Fibroblast of the aortic adventitia (primary cell): ENCODE results near the gene ZNRF3. TPM values are rescaled to one million over a fixed set of nuclear protein-coding genes. Genes with fewer than 3 reads are reported as not detected.

Source experiments
- DNase-seq: peaks from one replicate; pipeline ENCODE4 v3.0.0-alpha.2; 2010; ENCODE audit warnings: low read depth
- H3K4me3 ChIP-seq: 2 replicates; pipeline ENCODE4 v1.5.1; 2011; ENCODE audit warnings: low read depth, mild to moderate bottlenecking, control low read depth, low read length, moderate library complexity
- CTCF ChIP-seq: IDR thresholded peaks from 2 replicates; pipeline ENCODE4 v1.5.1; 2011; ENCODE audit warnings: mild to moderate bottlenecking, low read length, control low read depth, inconsistent platforms; ENCODE audit not compliant: insufficient read depth
- total RNA-seq: library from RNA; depleted of rRNA; stranded (reverse); fragments of >200 nt; gene quantifications from 2 replicates; pipeline ENCODE4 v1.2.3, GENCODE V29; 2012; ENCODE audit warnings: low replicate concordance

ZNRF3 gene
- total RNA-seq, 1 donor: 4.4 TPM

- no peak overlapping the region for H3K4me3 ChIP-seq
- no peak for TF ChIP-seq CTCF
- DNase-seq: no peak
Observed at GRCh38 chr22:29053048-29053702, 169.8 kb downstream of the ZNRF3 start.

GRCh38 chr22:29054251-29054767, 170.9 kb downstream of the ZNRF3 start:
- TF ChIP-seq CTCF: no peak
- DNase-seq: no peak
- no peak overlapping the region for H3K4me3 ChIP-seq

- no peak overlapping the region for H3K4me3 ChIP-seq
- DNase-seq: no peak
- TF ChIP-seq CTCF: no peak
Observed at GRCh38 chr22:29055192-29055830, 171.9 kb downstream of the ZNRF3 start.

- H3K4me3 ChIP-seq: no peak overlapping the region
- no peak for DNase-seq
- no peak for TF ChIP-seq CTCF
Observed at GRCh38 chr22:29056472-29056871, 173.1 kb downstream of the ZNRF3 start.

- no peak overlapping the region for H3K4me3 ChIP-seq
- no peak for DNase-seq
- no peak for TF ChIP-seq CTCF
Observed at GRCh38 chr22:29060251-29060869, 177.0 kb downstream of the ZNRF3 start.

GRCh38 chr22:29060931-29061330, 177.6 kb downstream of the ZNRF3 start:
- no peak overlapping the region for H3K4me3 ChIP-seq
- no peak for DNase-seq
- TF ChIP-seq CTCF: no peak
